ENCODE data around the gene WSB2. TPM values are rescaled to one million over a fixed set of nuclear protein-coding genes. Genes with fewer than 3 reads are reported as not detected.

The WSB2 gene
- total RNA-seq, 2 donors from 2014 or later = 60.7 to 61.7 TPM

GRCh38 chr12:118020036-118020435 is 40.9 kb downstream of the WSB2 start:
- Mint-ChIP-seq H3K4me3 (no peak overlapping the region), H3K4me1 (peaks cover 5% of the 10 kb centered on the region), H3K27me3 (ENCODE audit: insufficient read depth) (peaks cover 2% of the 10 kb centered on the region), H3K9me3 (no peaks in the 10 kb centered on the region), H3K27ac (no peak overlapping the region), H3K36me3 (ENCODE audit: low read depth) (peaks cover 34% of the 10 kb centered on the region)
- no peaks in the 10 kb centered on the region for H3K9me3 ChIP-seq (ENCODE audit: control insufficient read depth, low read length)
- no peaks in the 10 kb centered on the region for H3K4me1 ChIP-seq (ENCODE audit: control insufficient read depth, insufficient read depth, low read length)
- no peak for DNase-seq
- H3K27ac ChIP-seq (ENCODE audit: low read depth, low read length) = no peak overlapping the region
- no peak for TF ChIP-seq CTCF (conservative IDR thresholded peaks at IDR 0.05)
- 100% methylated on average over 1 of the region's 1 CpG; no CpG with 5 or more reads in 1 of the 2 experiments for WGBS, 2 experiments (ENCODE audit: insufficient coverage in 1 of 2, insufficient read length in 1 of 2)
- peaks cover 54% of the 10 kb centered on the region for H3K36me3 ChIP-seq (ENCODE audit: control insufficient read depth, insufficient read depth, low read length)
- H3K27me3 ChIP-seq (ENCODE audit: control insufficient read depth, insufficient read depth, low read length, poor library complexity, severe bottlenecking) = no peaks in the 10 kb centered on the region
- no peak overlapping the region for H3K9ac ChIP-seq (ENCODE audit: extremely low read depth, low read length, poor library complexity, severe bottlenecking)
- no peak overlapping the region for H3K4me3 ChIP-seq (ENCODE audit: low read length)

GRCh38 chr12:118017926-118018325 is 43.1 kb downstream of the WSB2 start:
- peak overlapping the region; percentile 82 for H3K4me3 Mint-ChIP-seq
- no peak for DNase-seq
- Histone ChIP-seq H3K4me1 (ENCODE audit: control insufficient read depth, insufficient read depth, low read length) (no peaks in the 10 kb centered on the region), H3K36me3 (ENCODE audit: control insufficient read depth, insufficient read depth, low read length) (peaks cover 39% of the 10 kb centered on the region), H3K9ac (ENCODE audit: extremely low read depth, low read length, poor library complexity, severe bottlenecking) (no peak overlapping the region), H3K27me3 (ENCODE audit: control insufficient read depth, insufficient read depth, low read length, poor library complexity, severe bottlenecking) (no peaks in the 10 kb centered on the region), H3K27ac (ENCODE audit: low read depth, low read length) (no peak overlapping the region), H3K9me3 (ENCODE audit: control insufficient read depth, low read length) (no peaks in the 10 kb centered on the region), H3K4me3 (ENCODE audit: low read length) (peak overlapping the region; percentile 93)
- peaks cover 4% of the 10 kb centered on the region for H3K9me3 Mint-ChIP-seq
- H3K27me3 Mint-ChIP-seq (ENCODE audit: insufficient read depth) = peaks cover 2% of the 10 kb centered on the region
- peaks cover 11% of the 10 kb centered on the region for H3K4me1 Mint-ChIP-seq
- no peak overlapping the region for H3K27ac Mint-ChIP-seq
- no peak for TF ChIP-seq CTCF (conservative IDR thresholded peaks at IDR 0.05)
- peaks cover 28% of the 10 kb centered on the region for H3K36me3 Mint-ChIP-seq (ENCODE audit: low read depth)

GRCh38 chr12:118016424-118017264 is 44.3 kb downstream of the WSB2 start, which contains the start of gene RFC5:
Gene RFC5 (plus strand): TSS chr12:118016703. CDS start chr12:118016828, 125 bp downstream.
- peak within 1 kb of the TSS; percentile 95 for H3K27ac Mint-ChIP-seq
- Histone ChIP-seq H3K27ac (ENCODE audit: low read depth, low read length) (no peak within 1 kb of the TSS), H3K4me3 (ENCODE audit: low read length) (peak within 1 kb of the TSS; percentile 93), H3K4me1 (ENCODE audit: control insufficient read depth, insufficient read depth, low read length) (no peaks in the 10 kb centered on the region), H3K27me3 (ENCODE audit: control insufficient read depth, insufficient read depth, low read length, poor library complexity, severe bottlenecking) (no peaks in the 10 kb centered on the region), H3K36me3 (ENCODE audit: control insufficient read depth, insufficient read depth, low read length) (peaks cover 29% of the 10 kb centered on the region), H3K9me3 (ENCODE audit: control insufficient read depth, low read length) (no peaks in the 10 kb centered on the region), H3K9ac (ENCODE audit: extremely low read depth, low read length, poor library complexity, severe bottlenecking) (peak within 1 kb of the TSS; percentile 92)
- peak; percentile 100 for DNase-seq
- H3K27me3 Mint-ChIP-seq (ENCODE audit: insufficient read depth) = peaks cover 2% of the 10 kb centered on the region
- H3K9me3 Mint-ChIP-seq = peaks cover 4% of the 10 kb centered on the region
- TF ChIP-seq CTCF (conservative IDR thresholded peaks at IDR 0.05) = no peak
- H3K36me3 Mint-ChIP-seq (ENCODE audit: low read depth) = peaks cover 22% of the 10 kb centered on the region
- H3K4me1 Mint-ChIP-seq = peaks cover 11% of the 10 kb centered on the region
- H3K4me3 Mint-ChIP-seq = peak within 1 kb of the TSS; percentile 82
- 0% methylated on average over 43 to 61 of the region's 61 CpGs for WGBS, 2 experiments (ENCODE audit: insufficient coverage in 1 of 2, insufficient read length in 1 of 2)
